Measurements from ENCODE around the gene PRRT4. TPM values are rescaled to one million over a fixed set of nuclear protein-coding genes. Genes with fewer than 3 reads are reported as not detected.

PRRT4 gene
- total and polyA plus RNA-seq, 9 of the 15 experiments (the other 6 are each of a cell fraction or from before 2014, with no cell fraction given), result not detected

GRCh38 chr7:128353189-128353588, 8.3 kb downstream of the PRRT4 start (continued):
- TF ChIP-seq MYNN (IDR thresholded peaks at IDR 0.05) (no peak), MYNN (CRISPR knock-in tag; IDR thresholded peaks at IDR 0.05) (no peak), HLTF (IDR thresholded peaks at IDR 0.05) (0 out of 2 replicates have a peak, but pooled peaks have one; percentile 56), ZMIZ1 (IDR thresholded peaks at IDR 0.05; ENCODE audit: low read depth in 2 of 2, low read length in 2 of 2) (no peak), ARID1B (IDR thresholded peaks at IDR 0.05) (peak; percentile 88), ARHGAP35 (IDR thresholded peaks at IDR 0.05; ENCODE audit: partially characterized antibody) (peak; percentile 56), ZNF316 (IDR thresholded peaks at IDR 0.05) (peak; percentile 96), MTA2 (IDR thresholded peaks at IDR 0.05; ENCODE audit: low read depth) (peak; percentile 62), SMARCA4 (IDR thresholded peaks at IDR 0.05) (peak; percentile 81), TRIM24 (IDR thresholded peaks at IDR 0.05) (peak; percentile 62 to 77), MAFG (tag; conservative IDR thresholded peaks at IDR 0.05) (peak; percentile 91), ZNF197 (CRISPR knock-in tag; IDR thresholded peaks at IDR 0.05; ENCODE audit: low read depth) (no peak), ELK1 (CRISPR knock-in tag; IDR thresholded peaks at IDR 0.05) (no peak)

All from K562 (cell line).